H1 (cell line): ENCODE results near the gene SND1. TPM values are rescaled to one million over a fixed set of nuclear protein-coding genes. Genes with fewer than 3 reads are reported as not detected.

Source experiments
- CTCF ChIA-PET: fragments of 300-600 bp; sonication (Branson Sonifier 250); formaldehyde crosslinking; loops from one replicate; lab custom pipeline; 2021; ENCODE audit not compliant: partially characterized antibody; lab: Charles Lee
- POLR2A ChIA-PET: fragments of 300-600 bp; sonication (Branson Sonifier 250); formaldehyde crosslinking; loops from one replicate; lab custom pipeline; 2021; ENCODE audit warnings: inconsistent platforms; ENCODE audit not compliant: partially characterized antibody; lab: Charles Lee
- DNase-seq, 2 experiments: peaks; one replicate each; pipeline versions ENCODE4 v3.0.0 to v3.0.0-alpha.2; 2010 to 2022; ENCODE audit warnings: low spot score in 2 of 2, low read depth in 1 of 2, mixed read lengths in 1 of 2
- FAIRE-seq: peaks from 2 replicates; lab custom pipeline; 2011; peaks lifted over from hg19 to GRCh38; lab: Jason Lieb, UNC
- H2AFZ ChIP-seq: 2 replicates; pipeline ENCODE4 v1.8.1; 2012; ENCODE audit warnings: low read length, inconsistent platforms
- H2AK5ac ChIP-seq: 2 replicates; pipeline ENCODE4 v1.6.1; 2013; ENCODE audit warnings: low read depth, low read length
- H2BK120ac ChIP-seq: replicated peaks from 2 replicates; pipeline ENCODE3; 2013; ENCODE audit warnings: low read depth, low read length, inconsistent platforms
- H2BK12ac ChIP-seq: 2 replicates; pipeline ENCODE4 v1.6.1; 2013; ENCODE audit warnings: low read depth, low read length
- H2BK15ac ChIP-seq: 2 replicates; pipeline ENCODE4 v1.6.1; 2013; ENCODE audit warnings: low read length
- H2BK20ac ChIP-seq: 2 replicates; pipeline ENCODE4 v1.6.1; 2013; ENCODE audit warnings: low read length
- H2BK5ac ChIP-seq: 2 replicates; pipeline ENCODE4 v1.6.1; 2013; ENCODE audit warnings: low read depth, low read length
- H3K14ac ChIP-seq: 2 replicates; pipeline ENCODE4 v1.6.1; 2013; ENCODE audit warnings: inconsistent platforms; ENCODE audit not compliant: insufficient read length
- H3K18ac ChIP-seq: 2 replicates; pipeline ENCODE4 v1.6.1; 2013; ENCODE audit warnings: low read length; ENCODE audit errors: extremely low read depth
- H3K23ac ChIP-seq: 2 replicates; pipeline ENCODE4 v1.6.1; 2013; ENCODE audit warnings: inconsistent platforms; ENCODE audit not compliant: insufficient read length
- H3K23me2 ChIP-seq: 2 replicates; pipeline ENCODE4 v1.6.1; 2013; ENCODE audit warnings: low read depth, low read length
- H3K27ac ChIP-seq: 2 replicates; pipeline ENCODE4 v1.6.1; 2011; ENCODE audit warnings: low read depth, low read length, inconsistent platforms
- H3K27me3 ChIP-seq, 4 experiments: replicated peaks in 1 of 4; 1 replicate in 1 of 4; 2 replicates in 3 of 4; pipeline versions ENCODE4 v1.6.1 to v1.8.1; 2011 to 2013; ENCODE audit warnings: low read length in 3 of 4, mild to moderate bottlenecking in 3 of 4, inconsistent platforms in 2 of 4, mixed read lengths in 2 of 4, moderate library complexity in 1 of 4; ENCODE audit not compliant: control insufficient read depth in 3 of 4, insufficient read depth in 3 of 4; ENCODE audit errors: extremely low read depth in 1 of 4
- H3K36me3 ChIP-seq, 4 experiments: 2 replicates each; pipeline versions ENCODE4 v1.6.1 to v1.8.1; 2011 to 2013; ENCODE audit warnings: mild to moderate bottlenecking in 4 of 4, low read length in 3 of 4, moderate library complexity in 2 of 4, control low read depth in 1 of 4, inconsistent platforms in 1 of 4; ENCODE audit not compliant: insufficient read depth in 4 of 4, control insufficient read depth in 2 of 4
- H3K4ac ChIP-seq: replicated peaks from 2 replicates; pipeline ENCODE3; 2013; ENCODE audit warnings: low read length, low read depth, mixed read lengths, inconsistent platforms; ENCODE audit not compliant: insufficient read length
- H3K4me1 ChIP-seq, 4 experiments: replicated peaks in 1 of 4; 1 replicate in 1 of 4; 2 replicates in 3 of 4; pipeline versions ENCODE4 v1.6.1 to v1.8.1; 2011 to 2013; ENCODE audit warnings: low read length in 3 of 4, inconsistent platforms in 2 of 4, mixed read lengths in 1 of 4; ENCODE audit not compliant: insufficient read depth in 4 of 4, control insufficient read depth in 3 of 4
- H3K4me2 ChIP-seq, 2 experiments: 2 replicates each; pipeline versions ENCODE4 v1.6.1 to v1.8.1; 2011 to 2013; ENCODE audit warnings: low read depth in 2 of 2, low read length in 2 of 2, control low read depth in 1 of 2, inconsistent platforms in 1 of 2, mild to moderate bottlenecking in 1 of 2; ENCODE audit not compliant: insufficient read depth in 1 of 2
- H3K4me3 ChIP-seq, 4 experiments: fragments of 200-600, 300-600 bp in 1 of 4; sonication (generic), shearing (Covaris generic), sonication (Bioruptor Twin) in 1 of 4; 2 replicates each; pipeline versions ENCODE4 v1.5.1 to v1.8.1; 2011 to 2016; ENCODE audit warnings: low read length in 4 of 4, low read depth in 3 of 4, control low read depth in 2 of 4, inconsistent platforms in 2 of 4, mild to moderate bottlenecking in 2 of 4, mixed read lengths in 1 of 4, moderate library complexity in 1 of 4; ENCODE audit not compliant: insufficient read depth in 2 of 4; ENCODE audit errors: extremely low read depth in 1 of 4
- H3K56ac ChIP-seq: replicated peaks from 2 replicates; pipeline ENCODE3; 2013; ENCODE audit warnings: low read depth, mild to moderate bottlenecking, mixed read lengths, low read length, inconsistent platforms; ENCODE audit not compliant: insufficient read length
- H3K79me1 ChIP-seq: 2 replicates; pipeline ENCODE4 v1.6.1; 2013; ENCODE audit warnings: low read depth, low read length, control low read depth
- H3K79me2 ChIP-seq, 2 experiments: 2 replicates each; pipeline versions ENCODE4 v1.6.1 to v1.8.1; 2012 to 2013; ENCODE audit warnings: low read length in 2 of 2, mild to moderate bottlenecking in 2 of 2, inconsistent platforms in 1 of 2; ENCODE audit not compliant: insufficient read depth in 2 of 2, control insufficient read depth in 1 of 2
- H3K9ac ChIP-seq, 4 experiments: replicated peaks in 1 of 4; 1 replicate in 1 of 4; 2 replicates in 3 of 4; pipeline versions ENCODE4 v1.6.1 to v1.8.1; 2011 to 2013; ENCODE audit warnings: low read depth in 3 of 4, low read length in 3 of 4, control low read depth in 2 of 4, mild to moderate bottlenecking in 2 of 4, moderate library complexity in 2 of 4, inconsistent platforms in 1 of 4; ENCODE audit errors: extremely low read depth in 1 of 4
- H3K9me3 ChIP-seq, 2 experiments: 2 replicates each; pipeline versions ENCODE4 v1.6.1 to v1.8.1; 2012 to 2013; ENCODE audit warnings: mild to moderate bottlenecking in 2 of 2, moderate library complexity in 2 of 2, control low read depth in 1 of 2, inconsistent platforms in 1 of 2, low read depth in 1 of 2, low read length in 1 of 2, mixed read lengths in 1 of 2; ENCODE audit not compliant: insufficient read depth in 2 of 2
- H4K20me1 ChIP-seq, 2 experiments: replicated peaks in 1 of 2; 2 replicates each; pipeline versions ENCODE3 to v1.8.1; 2011 to 2013; ENCODE audit warnings: inconsistent platforms in 2 of 2, low read length in 2 of 2, mild to moderate bottlenecking in 1 of 2; ENCODE audit not compliant: insufficient read depth in 2 of 2, control insufficient read depth in 1 of 2
- H4K5ac ChIP-seq: 2 replicates; pipeline ENCODE4 v1.6.1; 2013; ENCODE audit warnings: low read length, low read depth, mixed read lengths, inconsistent platforms; ENCODE audit not compliant: insufficient read length
- H4K8ac ChIP-seq: 2 replicates; pipeline ENCODE4 v1.8.0; 2013; ENCODE audit warnings: mild to moderate bottlenecking, moderate library complexity, low read length, inconsistent platforms; ENCODE audit not compliant: insufficient read depth; ENCODE audit errors: extremely low read depth
- H4K91ac ChIP-seq: replicated peaks from 2 replicates; pipeline ENCODE3; 2013; ENCODE audit warnings: low read length, mixed read lengths, inconsistent platforms; ENCODE audit not compliant: insufficient read length
- CHD2 ChIP-seq: IDR thresholded peaks from 2 replicates; pipeline ENCODE4 v1.6.1; 2012; ENCODE audit warnings: low read length, improper control_type of control experiment
- EGR1 ChIP-seq: IDR thresholded peaks from 2 replicates; pipeline ENCODE4 v1.6.1; 2011; ENCODE audit warnings: low read depth, low read length, borderline replicate concordance
- KDM5A ChIP-seq: fragments of 200-600 bp; IDR thresholded peaks from 2 replicates; pipeline ENCODE4 v1.7.1; 2012; ENCODE audit warnings: mild to moderate bottlenecking, low read length, inconsistent platforms, mixed read lengths
- RBBP5 ChIP-seq: IDR thresholded peaks from 2 replicates; pipeline ENCODE4 v1.7.1; 2012; ENCODE audit warnings: low read depth, mild to moderate bottlenecking, inconsistent platforms, low read length, moderate library complexity, borderline replicate concordance
- RNF2 ChIP-seq: fragments of 200-900, 300-1000 bp; sonication (generic); IDR thresholded peaks from 2 replicates; pipeline ENCODE4 v1.7.1; 2016; ENCODE audit warnings: borderline replicate concordance, low read depth, mild to moderate bottlenecking, antibody characterized with exemption, low read length; ENCODE audit not compliant: poor library complexity, severe bottlenecking; ENCODE audit errors: missing control alignments
- SIRT6 ChIP-seq: IDR thresholded peaks from one replicate; pipeline ENCODE4 v1.7.1; 2012; ENCODE audit warnings: low read length, inconsistent platforms
- WGBS, 2 experiments: shearing (Covaris generic) in 1 of 2; methylation state at CpG; one replicate each; pipeline versions ENCODE4 v1.1.6 to v1.1.7; 2013 to 2015; ENCODE audit warnings: low lambda C conversion rate in 2 of 2, mixed read lengths in 2 of 2, inconsistent platforms in 1 of 2, low coverage in 1 of 2, missing lambda C conversion rate in 1 of 2; ENCODE audit not compliant: insufficient replicate concordance in 2 of 2, insufficient coverage in 1 of 2, insufficient read length in 1 of 2; ENCODE audit errors: extremely low coverage in 1 of 2, missing lambda C conversion rate in 1 of 2; 5-methylcytosine and 5-hydroxymethylcytosine counted together
- polyA plus RNA-seq, 7 experiments: library from polyadenylated mRNA; depleted of rRNA in 3 of 7; stranded (reverse) in 5 of 7; unstranded in 2 of 7; fragments of >200 nt in 5 of 7; fragments of 200-250 nt in 2 of 7; gene quantifications; 1 replicate in 5 of 7; 2 replicates in 1 of 7; 4 replicates in 1 of 7; pipeline versions ENCODE4 v1.2.1 to v1.2.3, GENCODE V29; 2011 to 2013; ENCODE audit warnings: missing spikeins in 2 of 7, mixed read lengths in 2 of 7
- total RNA-seq: library from RNA; stranded (reverse); fragmentation: NEBNext Ultra II Directional; extraction: Animal tissue kit (Norgen Biotek cat#: 25700); gene quantifications from 2 replicates; pipeline ENCODE4 v1.2.1, GENCODE V29; 2021

The SND1 gene
- total and polyA plus RNA-seq, 2 of the 8 experiments (the other 6 are each of a cell fraction or from before 2014, with no cell fraction given) = 122 to 290 TPM

DNA sequence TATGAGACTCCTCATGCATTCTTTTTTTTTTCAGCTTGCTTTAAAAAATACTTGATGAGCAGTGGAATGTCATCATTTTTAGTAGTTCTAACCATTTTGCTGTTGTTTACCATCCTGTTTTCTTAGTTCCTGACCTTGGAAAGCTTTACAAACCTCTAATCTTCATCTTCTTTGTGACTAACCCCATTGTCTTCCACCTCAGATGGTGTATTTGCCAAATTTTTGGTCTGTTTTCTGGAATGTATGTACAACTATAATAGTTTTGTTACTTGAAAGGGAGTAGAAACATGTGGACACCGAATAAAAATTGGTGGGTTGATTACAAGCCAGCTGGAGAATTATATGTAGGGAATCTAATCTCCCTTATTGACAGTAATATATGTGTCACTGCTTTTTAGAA, 172.7 kb downstream of the SND1 start:
- H2BK5ac ChIP-seq = no peak overlapping the region
- H3K36me3 ChIP-seq = no peaks in the 10 kb centered on the region
- H3K9me3 ChIP-seq = no peaks in the 10 kb centered on the region
- no peak overlapping the region for H3K4ac ChIP-seq
- no peak for DNase-seq
- H3K23me2 ChIP-seq = no peaks in the 10 kb centered on the region
- H3K9ac ChIP-seq = no peak overlapping the region
- no peak overlapping the region for H4K91ac ChIP-seq
- no peak overlapping the region for H3K27ac ChIP-seq
- no peak overlapping the region for H3K18ac ChIP-seq
- no peak for FAIRE-seq
- no peaks in the 10 kb centered on the region for H3K79me1 ChIP-seq
- POLR2A ChIA-PET = interaction anchor here (1.1 kb wide), 1 partner anchor 8 kb away, joined by 3 read pairs; no protein-coding TSS in a partner anchor
- no peak overlapping the region for H4K5ac ChIP-seq
- no peak overlapping the region for H3K14ac ChIP-seq
- no peak overlapping the region for H3K4me3 ChIP-seq
- peaks cover 0 to 51% of the 10 kb centered on the region in 2 experiments; a peak in 2 of 4 replicates for H3K79me2 ChIP-seq
- TF ChIP-seq CHD2 (no peak), KDM5A (no peak), RNF2 (no peak), SIRT6 (no peak), EGR1 (no peak), RBBP5 (no peak)
- TF ChIP-seq, all 59 proteins: peak for 0
- Histone ChIP-seq H2BK20ac (no peak overlapping the region), H3K23ac (no peak overlapping the region), H3K56ac (no peak overlapping the region), H3K27me3 (no peaks in the 10 kb centered on the region), H3K4me2 (no peak overlapping the region), H4K20me1 (peaks cover 8 to 12% of the 10 kb centered on the region in 2 experiments), H2BK12ac (no peak overlapping the region), H2BK15ac (no peak overlapping the region), H2AFZ (no peak overlapping the region), H2BK120ac (no peak overlapping the region), H2AK5ac (no peak overlapping the region), H3K4me1 (peaks cover 0 to 16% (median 9%) of the 10 kb centered on the region in 4 experiments; a peak in 4 of 7 replicates), H4K8ac (no peak overlapping the region)
- CTCF ChIA-PET = interaction anchor here (1.1 kb wide), 2 partner anchors 9 to 115 kb away, joined by 3 read pairs; no protein-coding TSS in a partner anchor
- WGBS, 2 experiments = 100% methylated on average over 1 of the region's 1 CpG; no CpG with 5 or more reads in 1 of the 2 experiments
